MM.1S (cell line): ENCODE data around the gene RPN2.
A peak's percentile ranks its signal among the peaks of the same experiment; 100 is the strongest.

Experiments used
- DNase-seq: peaks from one replicate; pipeline ENCODE4 v3.0.0-alpha.2; 2015
- H2AFZ ChIP-seq: fragments of 300-600 bp; sonication (generic); 2 replicates; pipeline ENCODE4 v1.6.0; 2016; ENCODE audit warnings: antibody characterized with exemption, low read length
- H3F3A ChIP-seq: fragments of 300-600 bp; sonication (generic); 2 replicates; pipeline ENCODE4 v1.6.1; 2016; ENCODE audit warnings: mild to moderate bottlenecking, antibody characterized with exemption, low read length, moderate library complexity, mixed read lengths; ENCODE audit not compliant: insufficient read depth
- H3K27ac ChIP-seq: fragments of 300-600 bp; sonication (generic); 2 replicates; pipeline ENCODE4 v1.5.1; 2016; ENCODE audit warnings: mild to moderate bottlenecking, low read length
- H3K27me3 ChIP-seq: fragments of 300-600 bp; sonication (generic); replicated peaks from 2 replicates; pipeline ENCODE4 v1.6.0; 2016; ENCODE audit warnings: low read length; ENCODE audit not compliant: insufficient read depth
- H3K36me3 ChIP-seq: fragments of 300-600 bp; sonication (generic); replicated peaks from 2 replicates; pipeline ENCODE4 v1.6.1; 2016; ENCODE audit warnings: mild to moderate bottlenecking, low read length, mixed read lengths; ENCODE audit not compliant: insufficient read depth
- H3K4me1 ChIP-seq: fragments of 300-600 bp; sonication (generic); 2 replicates; pipeline ENCODE4 v1.6.1; 2016; ENCODE audit warnings: low read length, mixed read lengths
- H3K4me2 ChIP-seq: fragments of 300-600 bp; sonication (generic); 2 replicates; pipeline ENCODE4 v1.6.0; 2016; ENCODE audit warnings: low read depth, low read length
- H3K4me3 ChIP-seq: fragments of 300-600 bp; sonication (generic); 2 replicates; pipeline ENCODE4 v1.5.1; 2016; ENCODE audit warnings: low read length, mixed read lengths
- H3K79me2 ChIP-seq: fragments of 300-600 bp; sonication (generic); 2 replicates; pipeline ENCODE4 v1.6.1; 2016; ENCODE audit warnings: mixed run types, low read length, mixed read lengths
- H3K9ac ChIP-seq: fragments of 300-600 bp; sonication (generic); 2 replicates; pipeline ENCODE4 v1.6.1; 2016; ENCODE audit warnings: low read length, mixed read lengths
- H3K9me2 ChIP-seq: fragments of 300-600 bp; sonication (generic); replicated peaks from 2 replicates; pipeline ENCODE4 v1.6.1; 2016; ENCODE audit warnings: mild to moderate bottlenecking, low read length, mixed read lengths; ENCODE audit not compliant: insufficient read depth
- H3K9me3 ChIP-seq: fragments of 300-600 bp; sonication (generic); replicated peaks from 2 replicates; pipeline ENCODE4 v1.6.1; 2016; ENCODE audit warnings: mild to moderate bottlenecking, low read length, mixed read lengths; ENCODE audit not compliant: insufficient read depth
- H4K20me1 ChIP-seq: fragments of 300-600 bp; sonication (generic); 2 replicates; pipeline ENCODE4 v1.6.1; 2016; ENCODE audit warnings: mild to moderate bottlenecking, low read length, moderate library complexity, mixed read lengths; ENCODE audit not compliant: insufficient read depth
- EZH2 ChIP-seq: fragments of 300-600 bp; sonication (generic); optimal IDR thresholded peaks from 2 replicates; pipeline ENCODE3; 2017; ENCODE audit warnings: low read depth, mild to moderate bottlenecking, antibody characterized with exemption, low read length, mixed read lengths
- EZH2phosphoT487 ChIP-seq: fragments of 300-600 bp; sonication (generic); IDR thresholded peaks from 2 replicates; pipeline ENCODE4 v1.6.1; 2018; ENCODE audit warnings: antibody characterized with exemption, low read length
- TF ChIP-seq, protein P1 (sequence below): fragments of 300-600 bp; sonication (generic); IDR thresholded peaks from 2 replicates; pipeline ENCODE4 v1.5.1; 2016; ENCODE audit warnings: antibody characterized with exemption, low read length, mixed read lengths

RPN2 gene

DNA sequence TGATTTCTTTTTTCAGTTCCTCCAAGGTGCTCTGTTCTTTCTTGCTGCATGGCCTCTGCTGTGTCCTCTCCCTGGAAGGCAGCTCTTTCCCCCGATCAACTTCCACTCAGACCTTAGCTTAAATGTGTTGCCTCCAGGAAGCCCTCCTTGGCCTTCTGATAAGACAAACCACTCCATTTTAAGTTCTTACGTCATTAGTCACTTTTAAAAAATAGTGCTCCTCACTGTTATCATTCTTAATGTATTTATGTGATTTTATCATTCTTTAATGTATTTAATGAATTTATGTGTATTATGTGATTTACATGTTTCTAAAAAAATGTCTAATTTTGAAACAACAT lies 98.1 kb downstream of the RPN2 start:
- Histone ChIP-seq H3K4me2 (peak overlapping the region; percentile 39), H3F3A (no peaks in the 10 kb centered on the region), H3K9ac (peak overlapping the region; percentile 17; the same call in 1 of the 2 replicates)

DNA sequence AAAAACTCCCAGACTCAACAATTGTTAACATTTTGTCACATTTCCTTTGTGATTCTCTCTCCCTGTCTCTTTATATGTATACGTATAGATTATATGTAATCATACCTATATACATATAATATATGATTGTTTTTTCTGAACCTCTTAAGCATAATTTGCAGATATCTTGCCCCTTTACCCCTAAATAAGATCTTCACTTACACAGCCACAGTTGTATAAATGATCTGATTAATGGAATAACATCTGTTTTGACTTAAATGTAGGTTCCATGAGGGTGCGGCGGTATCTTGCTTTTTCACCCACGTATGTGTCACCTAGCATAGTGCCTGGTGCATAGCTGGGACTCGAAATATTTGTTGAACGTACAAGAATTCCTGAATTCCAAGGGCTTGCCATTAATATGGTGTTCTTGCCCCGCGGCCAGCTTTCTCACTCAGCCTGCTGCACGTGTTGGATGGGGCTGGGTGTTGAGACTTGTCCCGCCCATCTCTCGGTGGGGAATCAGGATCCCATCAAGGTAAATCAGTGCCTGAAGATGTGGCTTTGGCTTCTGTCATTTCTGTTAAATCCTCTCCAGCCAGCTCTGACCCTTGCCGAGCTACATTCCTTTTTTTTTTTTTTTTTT lies 99.9 kb downstream of the RPN2 start:
- Histone ChIP-seq H3F3A (no peaks in the 10 kb centered on the region), H3K4me2 (no peak overlapping the region), H3K36me3 (no peaks in the 10 kb centered on the region), H3K79me2 (no peaks in the 10 kb centered on the region), H2AFZ (no peak overlapping the region), H3K9me3 (no peaks in the 10 kb centered on the region), H3K9ac (no peak overlapping the region), H3K27ac (no peak overlapping the region), H4K20me1 (no peaks in the 10 kb centered on the region), H3K9me2 (no peaks in the 10 kb centered on the region), H3K4me1 (peaks cover 12% of the 10 kb centered on the region), H3K27me3 (no peaks in the 10 kb centered on the region), H3K4me3 (no peak overlapping the region)
- DNase-seq: no peak
- TF ChIP-seq, protein P1, sequence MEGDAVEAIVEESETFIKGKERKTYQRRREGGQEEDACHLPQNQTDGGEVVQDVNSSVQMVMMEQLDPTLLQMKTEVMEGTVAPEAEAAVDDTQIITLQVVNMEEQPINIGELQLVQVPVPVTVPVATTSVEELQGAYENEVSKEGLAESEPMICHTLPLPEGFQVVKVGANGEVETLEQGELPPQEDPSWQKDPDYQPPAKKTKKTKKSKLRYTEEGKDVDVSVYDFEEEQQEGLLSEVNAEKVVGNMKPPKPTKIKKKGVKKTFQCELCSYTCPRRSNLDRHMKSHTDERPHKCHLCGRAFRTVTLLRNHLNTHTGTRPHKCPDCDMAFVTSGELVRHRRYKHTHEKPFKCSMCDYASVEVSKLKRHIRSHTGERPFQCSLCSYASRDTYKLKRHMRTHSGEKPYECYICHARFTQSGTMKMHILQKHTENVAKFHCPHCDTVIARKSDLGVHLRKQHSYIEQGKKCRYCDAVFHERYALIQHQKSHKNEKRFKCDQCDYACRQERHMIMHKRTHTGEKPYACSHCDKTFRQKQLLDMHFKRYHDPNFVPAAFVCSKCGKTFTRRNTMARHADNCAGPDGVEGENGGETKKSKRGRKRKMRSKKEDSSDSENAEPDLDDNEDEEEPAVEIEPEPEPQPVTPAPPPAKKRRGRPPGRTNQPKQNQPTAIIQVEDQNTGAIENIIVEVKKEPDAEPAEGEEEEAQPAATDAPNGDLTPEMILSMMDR: no peak
- TF ChIP-seq EZH2 (no peak), EZH2phosphoT487 (no peak)

More for the DNA sequence above, 98.1 kb downstream of the RPN2 start:
- peaks cover 12% of the 10 kb centered on the region for H3K4me1 ChIP-seq
- no peaks in the 10 kb centered on the region for H3K9me3 ChIP-seq
- TF ChIP-seq, protein P1: no peak
- no peak for TF ChIP-seq EZH2
- TF ChIP-seq EZH2phosphoT487: no peak
- peak overlapping the region; percentile 29; the same call in 1 of the 2 replicates for H3K27ac ChIP-seq
- H3K36me3 ChIP-seq: no peaks in the 10 kb centered on the region
- H2AFZ ChIP-seq: peak overlapping the region; percentile 63
- H3K4me3 ChIP-seq: no peak overlapping the region
- no peaks in the 10 kb centered on the region for H4K20me1 ChIP-seq
- H3K27me3 ChIP-seq: no peaks in the 10 kb centered on the region
- H3K9me2 ChIP-seq: no peaks in the 10 kb centered on the region
- no peak for DNase-seq
- no peaks in the 10 kb centered on the region for H3K79me2 ChIP-seq

DNA sequence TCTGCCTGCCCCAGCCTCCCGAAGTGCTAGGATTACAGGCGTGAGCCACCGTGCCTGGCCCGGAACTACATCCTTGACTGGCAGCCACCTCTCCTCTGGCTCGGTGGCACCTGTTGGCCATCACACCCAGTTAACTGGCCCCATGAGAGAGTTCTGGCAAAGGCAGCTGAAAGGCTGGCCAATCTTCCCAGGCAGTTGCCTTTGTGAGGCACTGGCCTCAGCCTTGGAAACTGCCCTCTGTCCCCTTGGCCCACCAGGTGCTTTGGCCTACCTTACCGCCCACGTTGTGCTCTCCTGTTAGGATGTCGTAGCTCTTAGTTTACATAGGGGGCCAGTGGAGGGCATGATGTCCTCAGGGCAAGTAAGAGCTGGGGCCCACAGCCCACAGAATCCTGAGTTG lies 100.7 kb downstream of the RPN2 start:
- no peaks in the 10 kb centered on the region for H4K20me1 ChIP-seq
- H3K4me1 ChIP-seq: peaks cover 12% of the 10 kb centered on the region
- H3K9ac ChIP-seq: no peak overlapping the region
- H3K27me3 ChIP-seq: no peaks in the 10 kb centered on the region
- no peaks in the 10 kb centered on the region for H3K9me3 ChIP-seq
- no peak overlapping the region for H3K4me3 ChIP-seq
- no peaks in the 10 kb centered on the region for H3K9me2 ChIP-seq
- no peaks in the 10 kb centered on the region for H3K79me2 ChIP-seq
- H3K4me2 ChIP-seq: no peak overlapping the region
- no peaks in the 10 kb centered on the region for H3F3A ChIP-seq
- no peak overlapping the region for H3K27ac ChIP-seq
- TF ChIP-seq EZH2phosphoT487 (no peak), EZH2 (no peak)
- TF ChIP-seq, protein P1: no peak
- H2AFZ ChIP-seq: no peak overlapping the region
- H3K36me3 ChIP-seq: no peaks in the 10 kb centered on the region
- DNase-seq: no peak
